Activated CD8-positive, alpha-beta memory T cell treated with anti-CD3 and anti-CD28 coated beads for 1 hour (primary cell): Measurements from ENCODE around the gene SORCS1.

Source experiments
- DNase-seq, 2 donors: peaks; one replicate each; pipeline ENCODE4 v3.0.0-alpha.2; 2020; ENCODE audit warnings: low read depth in 1 of 2; ENCODE audit errors: extremely low read depth in 1 of 2

Gene SORCS1

DNA sequence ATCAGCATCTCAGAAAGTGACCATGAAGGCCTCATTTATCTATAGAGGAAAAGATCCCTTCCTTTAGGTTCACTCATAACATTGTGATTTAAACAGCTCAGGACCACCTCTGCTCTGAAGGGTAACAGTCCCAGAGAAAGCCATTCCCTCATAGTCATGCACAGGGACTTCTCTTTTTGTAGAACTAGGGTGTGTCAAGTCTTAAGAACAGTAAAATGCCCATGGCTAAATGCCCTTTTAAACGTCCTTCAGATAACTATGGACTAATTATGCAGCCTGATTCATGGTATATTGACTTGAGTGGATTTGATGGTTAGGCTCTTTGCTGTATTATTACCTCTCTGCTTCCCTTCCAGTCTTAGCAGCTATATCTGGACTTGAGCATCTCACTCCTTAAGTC is 337.8 kb downstream of the SORCS1 start:
- no peak for DNase-seq

DNA sequence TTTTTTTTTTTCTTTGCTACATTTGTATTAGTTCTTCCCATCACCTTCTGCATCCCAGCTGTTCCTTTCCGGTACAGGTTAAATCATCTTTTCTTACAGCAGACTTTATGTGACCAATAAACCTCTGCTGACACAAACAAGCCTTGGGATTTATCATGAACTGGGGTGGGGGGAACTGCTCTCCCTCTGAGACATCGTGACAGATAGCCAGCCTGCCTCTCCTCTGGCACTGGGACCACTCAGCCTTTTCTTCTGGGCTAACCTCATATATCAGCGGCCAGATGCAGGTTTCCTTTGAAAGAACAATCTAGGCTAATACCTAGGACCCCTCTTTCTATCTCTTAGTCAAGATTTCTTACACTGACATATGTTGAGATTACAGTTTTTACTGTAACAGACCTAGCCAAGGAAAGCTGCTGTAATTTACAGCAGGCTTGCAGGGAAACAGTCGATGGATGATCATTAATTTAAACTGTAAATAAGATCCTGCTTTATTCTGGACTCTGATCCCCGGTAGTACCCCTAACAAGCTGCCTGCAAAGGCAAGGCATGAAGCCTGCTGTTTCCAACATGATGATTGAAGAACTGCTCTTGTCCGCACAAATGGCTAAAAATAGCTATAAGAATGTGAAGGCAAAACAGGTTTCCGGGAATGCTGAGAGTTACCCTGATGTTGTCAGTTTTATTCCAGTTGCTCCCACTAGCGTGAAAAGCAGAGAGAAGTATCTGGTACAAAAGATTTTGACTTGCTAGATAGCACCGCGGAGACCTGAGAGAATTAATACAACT is 338.7 kb downstream of the SORCS1 start:
- no peak for DNase-seq

DNA sequence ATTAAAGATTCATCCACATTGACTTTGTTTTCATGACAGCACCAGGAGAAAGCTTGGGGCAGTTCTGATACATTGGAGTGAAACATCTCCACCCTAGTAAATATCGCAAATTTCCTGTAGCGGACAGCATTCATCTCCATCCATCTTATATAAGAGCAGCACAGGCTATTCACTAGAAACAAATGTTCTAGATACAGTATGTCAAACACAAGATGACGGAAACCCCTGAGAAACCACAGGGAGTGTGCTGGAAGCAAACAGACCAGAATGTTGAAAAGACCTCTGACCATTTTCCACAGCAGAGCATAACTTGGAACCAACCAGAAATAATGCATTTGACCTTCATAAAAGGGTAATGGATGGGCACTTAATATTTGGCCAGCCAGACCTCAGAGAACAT is 343.9 kb downstream of the SORCS1 start:
- DNase-seq: no peak

DNA sequence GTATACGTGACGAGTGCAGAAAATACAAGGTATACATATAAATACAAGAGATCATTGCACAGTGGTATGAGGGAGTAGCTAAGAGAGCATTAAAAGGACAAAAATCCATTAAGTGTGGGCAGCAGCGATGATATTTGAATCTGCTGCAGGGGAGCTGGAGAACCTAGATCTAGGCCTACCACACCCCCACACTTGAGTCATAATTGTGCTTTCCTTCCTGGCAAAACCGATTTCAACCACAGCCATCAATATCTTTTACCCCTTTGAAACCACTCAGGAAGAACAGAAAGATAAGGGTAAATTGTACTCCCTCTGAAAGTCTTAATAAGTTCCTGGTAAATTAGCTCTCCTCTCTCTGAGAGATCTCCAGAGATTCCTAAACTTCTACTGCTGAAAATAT is 345.0 kb downstream of the SORCS1 start:
- DNase-seq: no peak

DNA sequence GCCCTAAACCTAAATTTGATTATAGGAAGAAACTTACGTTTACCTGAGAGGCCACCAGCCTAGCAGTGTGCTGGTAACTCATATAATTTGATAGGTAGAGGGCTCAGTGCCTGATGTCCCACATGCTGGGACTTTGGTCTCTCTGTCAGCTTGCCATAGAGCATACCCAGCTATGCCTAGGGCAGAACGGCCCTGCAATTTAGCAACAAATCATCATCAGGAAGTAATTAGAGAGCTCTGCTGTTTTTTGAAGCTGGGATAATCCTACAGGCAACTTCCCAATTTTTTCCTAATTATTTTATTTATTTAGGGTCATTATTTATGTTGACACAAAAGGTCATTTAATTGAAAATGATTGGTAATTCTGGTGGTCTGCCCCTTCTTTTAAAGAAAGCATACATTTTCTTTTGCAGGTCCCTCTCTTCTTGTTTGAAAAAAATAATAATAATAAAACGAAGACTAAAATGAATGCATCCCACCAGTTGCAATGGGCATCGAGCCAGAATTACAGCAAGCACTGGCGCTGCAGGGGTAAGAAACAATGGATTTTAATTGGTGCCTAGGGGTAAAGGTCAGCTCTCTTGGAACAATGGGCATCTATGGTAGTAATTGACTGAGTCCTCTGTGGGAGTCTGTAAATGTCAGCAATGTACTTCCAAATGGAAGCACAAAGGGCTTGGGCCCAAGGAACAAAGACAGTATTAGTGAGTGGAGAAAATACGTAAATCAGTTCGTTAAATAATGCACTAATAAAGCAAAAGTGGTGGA is 348.0 kb downstream of the SORCS1 start:
- DNase-seq: no peak

DNA sequence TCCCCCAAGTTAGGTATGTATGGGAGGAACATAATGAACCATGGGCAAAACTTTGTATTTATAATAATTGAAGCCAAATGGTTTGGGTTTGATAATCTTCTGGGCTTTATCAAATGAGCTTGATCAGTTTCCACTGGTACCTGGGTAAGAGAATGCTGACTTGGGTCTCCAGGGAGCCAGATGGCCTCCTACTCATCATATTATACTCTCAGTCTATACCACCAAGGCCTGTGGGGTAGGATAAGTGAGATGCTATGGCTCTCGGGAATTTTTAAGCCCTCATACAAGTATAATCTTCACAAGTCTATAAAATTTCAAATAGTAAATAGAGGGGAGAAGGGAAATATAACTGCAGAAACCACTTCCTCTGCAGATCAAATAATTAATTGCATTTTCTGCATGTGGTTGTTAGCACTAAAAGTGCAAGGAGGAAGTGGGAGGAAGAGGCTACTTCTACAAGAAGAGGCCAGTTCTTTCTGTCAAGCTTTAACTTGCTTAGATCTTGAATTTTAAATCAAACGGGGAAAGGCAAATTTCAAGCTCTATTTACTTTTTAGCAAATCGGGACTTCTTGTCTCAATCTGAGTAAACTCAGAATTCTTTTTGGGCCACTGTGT is 349.0 kb downstream of the SORCS1 start:
- no peak for DNase-seq

DNA sequence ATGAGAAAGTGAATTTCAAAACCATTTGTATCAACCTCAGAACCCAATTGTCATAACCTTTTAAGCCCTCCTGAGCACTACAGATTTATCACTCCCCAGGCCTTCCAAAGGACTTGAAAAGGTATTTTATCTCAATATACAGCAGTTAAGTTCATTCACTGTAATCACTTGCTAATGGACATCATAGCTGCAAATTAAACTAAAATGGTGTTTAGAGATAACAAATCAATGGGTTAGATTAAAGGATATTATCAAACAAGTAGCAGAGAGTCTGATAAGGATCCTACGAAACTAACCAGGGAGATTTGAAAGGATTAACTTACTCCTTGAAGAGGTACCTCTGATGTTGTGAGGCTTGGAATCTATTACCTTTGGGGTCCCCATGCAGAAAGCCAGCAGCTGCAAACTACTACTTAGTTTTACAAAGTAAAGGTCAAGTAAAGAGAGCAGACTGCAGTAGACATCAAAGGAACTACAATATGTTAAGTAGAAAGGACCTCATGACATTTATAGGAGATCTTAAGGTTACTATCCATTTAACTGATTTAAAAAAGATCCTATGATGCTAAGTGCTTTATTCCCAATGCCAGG is 359.4 kb downstream of the SORCS1 start:
- no peak for DNase-seq

DNA sequence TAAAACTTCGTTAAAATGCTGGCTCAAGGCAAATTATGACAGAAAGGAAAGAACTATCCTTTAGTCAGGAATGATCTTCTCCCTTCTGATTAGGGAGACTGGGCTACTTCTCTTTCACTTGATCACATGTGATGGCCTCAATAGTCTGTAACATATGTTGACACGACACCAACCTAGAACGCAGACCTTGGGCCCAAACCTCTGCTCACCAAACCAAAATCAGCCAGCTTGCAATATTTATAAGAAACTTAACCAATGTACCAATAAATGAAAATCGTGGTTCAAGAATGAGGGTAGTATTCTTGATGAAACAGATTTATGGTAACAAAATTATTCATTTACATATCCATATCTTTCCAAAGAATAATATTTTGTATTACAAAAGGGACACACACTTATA is 361.6 kb downstream of the SORCS1 start:
- no peak for DNase-seq

DNA sequence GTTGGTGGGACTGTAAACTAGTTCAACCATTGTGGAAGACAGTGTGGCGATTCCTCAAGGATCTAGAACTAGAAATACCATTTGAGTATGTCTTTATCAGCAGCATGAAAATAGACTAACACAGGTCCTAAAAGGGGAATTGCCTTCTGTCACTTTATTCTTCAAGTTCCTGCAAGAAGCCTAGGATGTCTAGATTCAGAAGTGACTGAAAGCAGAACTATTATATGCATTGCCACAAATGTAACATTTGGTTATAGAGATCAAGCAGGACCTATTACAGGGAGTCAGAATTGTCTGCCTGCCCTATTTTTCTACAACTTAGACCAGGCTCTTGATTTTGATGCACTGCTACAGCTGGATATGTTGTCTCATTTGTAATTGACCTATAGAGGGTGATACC is 364.7 kb downstream of the SORCS1 start:
- no peak for DNase-seq

DNA sequence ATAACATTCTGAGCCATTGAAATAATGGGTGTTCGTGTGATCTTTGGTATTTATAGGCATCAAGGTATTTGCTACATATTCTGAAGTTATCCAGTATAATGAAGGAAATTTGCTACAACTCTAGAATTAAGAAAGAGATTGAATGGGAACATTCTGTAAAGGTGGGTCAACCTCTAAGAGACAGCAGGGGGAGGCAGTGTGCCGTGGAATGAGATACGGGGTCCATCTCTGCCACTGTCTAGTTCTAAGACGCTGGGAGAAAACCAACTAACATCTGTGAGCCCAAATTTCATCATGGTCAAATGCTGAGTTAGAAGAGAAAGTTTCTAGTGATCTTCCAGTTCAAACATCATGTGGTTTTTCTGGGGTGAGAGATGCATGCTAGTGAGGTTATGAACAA is 368.9 kb downstream of the SORCS1 start:
- DNase-seq: no peak

DNA sequence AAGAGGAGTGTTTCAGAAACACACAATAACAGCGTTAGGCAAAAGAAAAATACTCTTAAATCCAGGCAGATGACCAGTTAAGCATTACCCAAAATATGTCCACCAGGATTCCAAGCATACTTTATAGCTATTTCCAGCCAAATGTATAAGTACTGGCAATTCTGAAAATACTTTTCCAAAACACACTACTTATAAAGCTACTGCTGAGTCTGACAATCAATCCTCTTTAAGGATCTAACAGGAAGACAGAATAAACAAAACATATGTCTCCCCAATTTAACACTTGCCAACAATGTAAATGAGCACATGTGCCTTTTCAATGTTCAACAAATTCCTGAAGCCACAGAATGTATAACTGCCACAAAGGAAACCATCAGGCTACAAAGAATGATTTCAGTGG is 370.9 kb downstream of the SORCS1 start:
- DNase-seq: no peak

DNA sequence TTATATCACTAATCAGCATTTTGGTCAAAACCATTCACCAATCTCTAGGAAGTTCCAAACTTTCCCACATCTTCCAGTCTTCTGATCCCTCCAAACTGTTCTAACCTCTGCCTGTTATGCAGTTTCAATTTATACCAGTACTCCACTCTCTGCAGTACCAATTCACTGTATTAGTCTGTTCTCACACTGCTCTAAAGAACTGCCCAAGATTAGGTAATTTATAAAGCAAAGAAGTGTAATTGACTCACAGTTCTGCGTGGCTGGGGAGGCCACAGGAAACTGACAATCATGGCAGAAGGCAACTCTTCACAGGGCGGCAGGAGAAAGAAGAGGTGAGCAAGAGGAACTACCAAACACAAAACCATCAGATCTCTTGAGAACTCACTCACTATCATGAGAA is 374.9 kb downstream of the SORCS1 start:
- DNase-seq: no peak

DNA sequence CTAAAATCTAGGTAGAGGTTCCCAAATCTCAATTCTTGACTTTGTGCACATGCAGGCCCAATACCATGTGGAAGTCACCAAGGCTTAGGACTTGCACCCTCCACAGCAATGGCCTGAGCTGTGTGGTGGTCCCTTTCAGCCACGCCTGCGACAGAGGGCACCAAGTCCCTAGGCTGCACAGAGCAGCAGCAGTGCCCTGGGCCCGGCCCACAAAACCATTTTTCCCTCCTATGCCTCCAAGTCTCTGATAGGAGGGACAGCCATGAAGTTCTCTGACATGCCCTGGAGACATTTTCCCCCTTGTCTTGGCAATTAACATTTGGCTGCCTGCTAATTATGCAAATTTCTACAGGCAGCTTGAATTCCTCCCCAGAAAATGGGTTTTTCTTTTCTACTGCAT is 375.5 kb downstream of the SORCS1 start:
- DNase-seq: no peak

DNA sequence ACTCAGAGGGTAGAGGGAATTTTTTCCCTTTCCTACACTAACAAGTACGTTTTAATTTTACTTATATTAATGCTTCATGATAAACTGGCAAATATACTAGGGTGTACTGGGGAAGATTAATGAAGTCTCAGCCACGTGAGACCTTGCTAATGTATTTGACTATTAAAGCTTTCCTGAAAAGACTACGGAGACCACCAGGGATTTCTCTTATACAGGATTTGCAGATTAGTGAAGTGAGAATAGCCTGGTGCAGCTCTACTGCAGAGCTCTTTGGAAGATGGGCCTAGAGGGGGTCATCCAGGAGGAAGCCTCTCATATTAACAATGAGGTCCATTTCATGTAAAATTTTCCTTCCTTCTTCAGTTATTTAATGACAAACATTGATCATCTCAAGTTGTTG is 379.0 kb downstream of the SORCS1 start:
- DNase-seq: no peak

DNA sequence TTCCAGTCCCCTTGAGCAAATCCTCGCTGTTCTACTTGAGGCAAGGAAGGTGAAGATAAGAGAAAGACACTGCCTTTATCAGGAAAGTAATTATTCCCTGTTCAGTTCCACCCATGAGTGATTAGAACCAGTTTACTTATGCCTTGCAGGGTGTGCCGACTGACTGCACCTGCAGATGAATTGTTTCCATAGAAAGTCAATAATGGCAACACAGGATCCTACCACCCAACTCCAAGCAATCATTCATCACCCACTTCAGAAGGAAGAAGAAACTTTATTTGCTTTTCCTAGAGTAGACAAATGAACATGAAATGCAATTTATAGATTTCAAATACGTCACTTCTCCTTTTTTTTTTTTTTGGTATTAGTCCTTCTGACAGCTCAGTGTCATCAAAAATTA is 383.9 kb downstream of the SORCS1 start:
- no peak for DNase-seq

DNA sequence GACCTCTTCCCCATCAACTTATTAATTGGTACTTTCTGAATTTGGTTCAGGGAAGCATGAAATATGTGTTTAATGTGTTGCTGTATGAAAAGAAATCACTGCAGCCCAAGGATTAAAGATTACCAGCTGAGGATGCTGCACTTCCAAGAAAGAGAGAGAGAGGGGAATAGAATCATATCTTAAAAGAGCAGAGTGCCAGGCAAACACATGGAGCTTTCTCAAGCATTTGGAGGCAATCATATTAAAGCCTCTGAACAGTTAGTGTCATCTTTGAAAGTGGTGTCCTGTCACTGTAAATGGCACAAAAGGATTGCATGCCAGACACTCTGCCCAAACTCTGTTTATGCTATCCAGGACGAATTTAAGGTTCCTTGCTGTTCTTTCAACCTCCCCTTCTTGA is 386.7 kb downstream of the SORCS1 start:
- DNase-seq: no peak

DNA sequence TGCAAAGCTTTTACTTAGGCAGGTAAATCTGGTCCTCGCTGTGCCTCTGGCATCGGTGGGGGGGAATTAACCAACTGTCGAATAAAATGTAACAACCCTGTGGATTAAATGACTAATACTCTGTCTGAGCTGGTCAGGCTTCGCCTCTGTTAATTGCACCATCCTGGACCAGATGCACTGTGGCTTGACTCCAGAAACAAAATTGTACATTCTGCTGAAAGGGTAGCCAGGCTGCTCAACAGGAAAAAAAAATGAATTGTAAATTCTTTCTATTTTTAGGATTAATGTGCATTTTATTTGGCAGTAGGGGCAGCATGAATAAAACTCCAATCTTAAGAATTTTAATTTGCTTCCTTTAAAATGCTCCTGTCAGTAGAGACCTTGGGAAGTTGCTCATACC is 389.4 kb downstream of the SORCS1 start:
- no peak for DNase-seq

DNA sequence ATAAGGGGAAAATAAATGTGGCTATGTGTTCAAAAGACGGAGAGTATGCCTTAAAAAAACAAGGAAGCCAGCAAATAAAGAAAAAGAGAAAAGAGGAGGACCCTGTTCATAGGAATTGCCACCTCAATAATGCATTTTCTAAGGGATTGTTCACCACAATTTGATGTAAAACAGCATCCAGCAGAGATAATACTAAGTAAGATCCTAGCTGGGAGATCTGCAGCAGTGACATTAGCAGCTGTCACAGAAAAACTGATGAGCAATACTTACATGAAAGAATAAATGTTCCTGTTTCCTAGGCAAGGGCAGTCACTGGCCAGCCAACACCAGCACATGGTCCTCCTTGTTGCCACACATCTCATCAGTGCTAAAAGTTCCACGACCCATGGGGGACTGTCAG is 391.5 kb downstream of the SORCS1 start:
- DNase-seq: no peak

DNA sequence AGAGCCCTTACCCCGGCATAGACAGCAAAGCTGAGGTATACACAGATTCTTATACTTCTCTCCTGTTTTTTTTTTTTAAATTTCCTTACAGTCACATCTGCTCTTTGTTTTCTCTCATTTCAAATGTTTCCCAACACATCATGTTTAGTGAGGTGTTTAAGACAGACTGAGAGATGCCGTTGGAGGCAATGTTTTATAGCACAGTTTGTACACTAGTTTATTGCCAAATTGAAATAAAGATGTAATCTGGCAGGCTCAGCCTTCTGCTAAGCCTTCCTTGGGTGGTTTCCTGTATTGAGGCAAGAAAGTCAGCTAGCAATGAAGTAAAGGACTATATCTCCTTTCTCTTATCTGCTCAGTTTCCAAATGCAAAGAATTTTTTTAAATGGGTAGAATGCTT is 393.4 kb downstream of the SORCS1 start:
- DNase-seq: no peak

DNA sequence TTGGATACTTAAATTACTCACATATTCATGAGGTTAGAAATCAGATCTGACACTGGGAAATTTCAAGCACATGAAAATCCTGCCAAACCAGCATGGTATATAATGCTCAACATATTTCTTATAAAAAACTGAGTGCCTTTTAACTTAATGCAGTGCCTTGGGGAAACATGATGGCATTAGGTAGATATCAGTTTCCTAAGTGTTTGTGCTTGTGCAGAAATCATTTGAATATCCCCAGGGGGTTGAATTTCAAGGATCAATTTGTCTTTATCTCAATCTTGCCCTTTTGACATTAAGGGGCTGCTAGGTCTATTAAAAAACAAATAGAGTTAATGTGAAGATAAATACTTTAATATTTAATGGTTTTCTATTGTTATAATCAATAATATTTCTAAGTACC is 396.3 kb downstream of the SORCS1 start:
- DNase-seq: no peak

DNA sequence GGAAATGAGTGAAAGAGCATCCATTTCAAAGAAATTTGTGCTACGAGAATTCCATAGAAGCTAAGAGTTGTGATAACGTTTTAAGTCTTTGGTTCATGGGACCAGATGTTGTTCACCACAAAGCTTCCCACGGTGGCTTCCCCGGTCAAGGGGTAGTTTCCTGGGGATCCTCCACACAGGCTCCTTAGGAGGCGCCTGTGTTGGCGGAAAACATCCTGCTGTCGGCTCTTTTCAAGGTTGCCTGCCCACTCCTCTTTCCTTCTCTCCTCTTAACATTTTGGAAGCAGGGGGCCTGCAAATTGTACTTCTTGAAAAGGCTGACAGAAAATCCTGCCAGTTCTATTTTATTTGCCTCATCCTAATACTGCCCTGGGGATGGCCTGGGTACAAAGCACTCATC is 398.6 kb downstream of the SORCS1 start:
- DNase-seq: no peak
